HEK293T (cell line): ENCODE measurements around the gene HPS5.

ENCODE experiments used
- CTCF ChIA-PET: fragments of 350-600 bp; formaldehyde crosslinking; extraction: SDS; loops from one replicate; lab custom pipeline; 2021; ENCODE audit warnings: antibody characterized with exemption, inconsistent platforms; lab: Yijun Ruan, JAX
- POLR2A ChIA-PET: fragments of 350-600 bp; formaldehyde crosslinking; extraction: SDS; loops from one replicate; lab custom pipeline; 2020; ENCODE audit warnings: antibody characterized with exemption, inconsistent platforms; lab: Yijun Ruan, JAX
- DNase-seq: peaks from one replicate; pipeline ENCODE4 v3.0.0; 2012; ENCODE audit warnings: mixed read lengths; ENCODE audit errors: extremely low spot score
- ARNT ChIP-seq: fragments of 450-650 bp; IDR thresholded peaks from 2 replicates; pipeline ENCODE4 v1.6.1; 2017; ENCODE audit warnings: mild to moderate bottlenecking
- BHLHE40 ChIP-seq: fragments of 450-650 bp; IDR thresholded peaks from 2 replicates; pipeline ENCODE4 v1.6.1; 2016; ENCODE audit warnings: mild to moderate bottlenecking, moderate library complexity, borderline replicate concordance
- CTBP1 ChIP-seq: fragments of 450-650 bp; IDR thresholded peaks from 2 replicates; pipeline ENCODE4 v1.6.1; 2016; ENCODE audit warnings: borderline replicate concordance
- ELF4 ChIP-seq: fragments of 450-650 bp; IDR thresholded peaks from 2 replicates; pipeline ENCODE4 v1.6.1; 2017; ENCODE audit warnings: antibody characterized with exemption
- FOXA1 ChIP-seq: fragments of 450-650 bp; IDR thresholded peaks from 2 replicates; pipeline ENCODE4 v1.6.1; 2016; ENCODE audit warnings: mild to moderate bottlenecking
- FOXK2 ChIP-seq: fragments of 450-650 bp; IDR thresholded peaks from 2 replicates; pipeline ENCODE4 v1.6.1; 2016; ENCODE audit warnings: mild to moderate bottlenecking
- FOXM1 ChIP-seq: fragments of 450-650 bp; IDR thresholded peaks from 2 replicates; pipeline ENCODE4 v1.6.1; 2017; ENCODE audit warnings: mild to moderate bottlenecking, borderline replicate concordance
- HDGF ChIP-seq: fragments of 450-650 bp; IDR thresholded peaks from 2 replicates; pipeline ENCODE4 v1.6.1; 2017; ENCODE audit warnings: antibody characterized with exemption, borderline replicate concordance
- L3MBTL2 ChIP-seq: fragments of 450-650 bp; conservative IDR thresholded peaks from 2 replicates; pipeline ENCODE4 v1.6.1; 2016; ENCODE audit warnings: mild to moderate bottlenecking
- LEF1 ChIP-seq: fragments of 450-650 bp; IDR thresholded peaks from 2 replicates; pipeline ENCODE4 v1.6.1; 2017; ENCODE audit warnings: mild to moderate bottlenecking, borderline replicate concordance
- NFRKB ChIP-seq: fragments of 450-650 bp; IDR thresholded peaks from 2 replicates; pipeline ENCODE4 v1.6.1; 2016; ENCODE audit warnings: mild to moderate bottlenecking, moderate library complexity
- PKNOX1 ChIP-seq: fragments of 450-650 bp; IDR thresholded peaks from 2 replicates; pipeline ENCODE4 v1.6.1; 2016
- SP1 ChIP-seq: fragments of 450-650 bp; IDR thresholded peaks from 2 replicates; pipeline ENCODE4 v1.6.1; 2017
- SUZ12 ChIP-seq: fragments of 450-650 bp; IDR thresholded peaks from 2 replicates; pipeline ENCODE4 v1.6.1; 2016; ENCODE audit warnings: mild to moderate bottlenecking
- TARDBP ChIP-seq: fragments of 450-650 bp; IDR thresholded peaks from 2 replicates; pipeline ENCODE4 v1.6.1; 2016
- ZNF384 ChIP-seq: fragments of 450-650 bp; IDR thresholded peaks from 2 replicates; pipeline ENCODE4 v1.6.1; 2016

Gene HPS5

GRCh38 chr11:18321969-18322711 is at the start of gene HPS5, which contains the start of gene GTF2H1:
TSS of gene HPS5 (minus strand) at chr11:18322140. CDS start at chr11:18317858, 4,282 bp downstream.
TSS of gene GTF2H1 (plus strand) at chr11:18322567. CDS start at chr11:18333075, 10,508 bp downstream.
- TF ChIP-seq HDGF, result no peak
- TF ChIP-seq LEF1, result peak; percentile 66; the same call in 1 of the 2 replicates
- TF ChIP-seq SUZ12, result no peak
- peak; percentile 57 for TF ChIP-seq BHLHE40
- no peak for TF ChIP-seq ARNT
- TF ChIP-seq SP1, result no peak
- TF ChIP-seq FOXK2, result peak; percentile 68; the same call in 1 of the 2 replicates
- TF ChIP-seq L3MBTL2, result peak; percentile 99
- no peak for TF ChIP-seq PKNOX1
- no peak for TF ChIP-seq TARDBP
- TF ChIP-seq FOXM1, result no peak
- peak; percentile 41; the same call in 1 of the 2 replicates for TF ChIP-seq NFRKB
- no peak for TF ChIP-seq FOXA1
- TF ChIP-seq ELF4, result peak; percentile 95; the same call in 1 of the 2 replicates
- POLR2A ChIA-PET, result interaction anchor here (0.6 to 4.3 kb wide), 5 partner anchors 10 to 204 kb away, joined by 3 to 37 read pairs (median 3); partner anchors contain the start of genes LDHA and TSG101
- DNase-seq, result peak; percentile 99
- CTCF ChIA-PET, result no interaction called here

GRCh38 chr11:18371279-18371678 is 49.3 kb upstream of the HPS5 start:
- TF ChIP-seq LEF1 (no peak), FOXM1 (no peak), L3MBTL2 (no peak), HDGF (no peak), NFRKB (no peak)
- CTCF ChIA-PET, result interaction anchor here (0.6 kb wide), 1 partner anchor 8 kb away, joined by 3 read pairs; no protein-coding TSS in a partner anchor
- POLR2A ChIA-PET, result no interaction called here
- no peak for DNase-seq

GRCh38 chr11:18369398-18369797 is 47.5 kb upstream of the HPS5 start:
- CTCF ChIA-PET, result no interaction called here
- POLR2A ChIA-PET, result no interaction called here
- TF ChIP-seq ARNT (no peak), ELF4 (no peak), PKNOX1 (no peak), TARDBP (no peak), FOXM1 (no peak), SP1 (no peak), FOXK2 (no peak), L3MBTL2 (no peak), HDGF (no peak), BHLHE40 (no peak), ZNF384 (no peak), FOXA1 (no peak), NFRKB (no peak), LEF1 (no peak), SUZ12 (no peak), CTBP1 (no peak)
- DNase-seq, result no peak

- DNase-seq, result no peak
- no peak for TF ChIP-seq FOXA1
- no peak for TF ChIP-seq PKNOX1
- TF ChIP-seq NFRKB, result no peak
- no peak for TF ChIP-seq TARDBP
- TF ChIP-seq ARNT, result no peak
- no peak for TF ChIP-seq SUZ12
- no peak for TF ChIP-seq ZNF384
- no peak for TF ChIP-seq ELF4
- no peak for TF ChIP-seq HDGF
- no peak for TF ChIP-seq SP1
- no peak for TF ChIP-seq FOXK2
- TF ChIP-seq BHLHE40, result no peak
- no peak for TF ChIP-seq CTBP1
- TF ChIP-seq FOXM1, result no peak
- ChIA-PET CTCF (no interaction called here), POLR2A (no interaction called here)
Measured at GRCh38 chr11:18368221-18368620, 46.3 kb upstream of the HPS5 start.

- TF ChIP-seq ELF4 (no peak), CTBP1 (no peak), BHLHE40 (no peak)
- ChIA-PET CTCF (no interaction called here), POLR2A (no interaction called here)
- DNase-seq, result no peak
Measured at GRCh38 chr11:18367431-18367830, 45.5 kb upstream of the HPS5 start.

- ChIA-PET POLR2A (interaction anchor here (3.0 kb wide), 1 partner anchor 29 kb away, joined by 16 read pairs; the partner anchor contains the start of gene LDHA), CTCF (no interaction called here)
- no peak for DNase-seq
- TF ChIP-seq ZNF384 (no peak), BHLHE40 (no peak), L3MBTL2 (no peak), ARNT (no peak), FOXM1 (no peak), SUZ12 (no peak), HDGF (no peak), PKNOX1 (no peak), NFRKB (no peak), TARDBP (no peak), FOXA1 (no peak), ELF4 (no peak), LEF1 (no peak), CTBP1 (no peak), SP1 (no peak), FOXK2 (no peak)
Measured at GRCh38 chr11:18366286-18366685, 44.3 kb upstream of the HPS5 start.
